ENCODE results near the gene RRBP1.

Gene RRBP1

GRCh38 chr20:17645546-17646208 lies 36.4 kb downstream of the RRBP1 start:
- DNase-seq: no peak

- DNase-seq: no peak
Measured at GRCh38 chr20:17645010-17645409, 37.0 kb downstream of the RRBP1 start.

DNA sequence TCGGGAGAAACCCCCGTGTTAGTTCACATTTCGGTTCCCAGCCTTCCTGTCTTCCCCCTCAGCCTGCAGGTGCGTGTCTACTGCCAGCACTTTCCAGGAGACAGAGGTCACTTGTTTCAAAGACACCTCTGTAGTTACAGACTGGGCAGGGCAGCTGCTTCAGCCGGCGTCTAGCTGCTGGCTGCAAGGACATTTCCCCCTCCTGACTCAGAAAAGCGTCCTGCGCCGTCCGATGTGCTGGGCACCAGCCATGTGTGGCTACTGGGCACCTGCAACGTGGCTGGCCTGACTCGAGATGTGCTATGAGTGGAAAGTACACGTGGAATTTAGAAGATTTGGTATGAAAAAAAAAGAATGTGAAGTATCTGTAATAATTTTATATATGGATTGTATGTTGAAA lies 37.6 kb downstream of the RRBP1 start:
- no peak for DNase-seq

DNA sequence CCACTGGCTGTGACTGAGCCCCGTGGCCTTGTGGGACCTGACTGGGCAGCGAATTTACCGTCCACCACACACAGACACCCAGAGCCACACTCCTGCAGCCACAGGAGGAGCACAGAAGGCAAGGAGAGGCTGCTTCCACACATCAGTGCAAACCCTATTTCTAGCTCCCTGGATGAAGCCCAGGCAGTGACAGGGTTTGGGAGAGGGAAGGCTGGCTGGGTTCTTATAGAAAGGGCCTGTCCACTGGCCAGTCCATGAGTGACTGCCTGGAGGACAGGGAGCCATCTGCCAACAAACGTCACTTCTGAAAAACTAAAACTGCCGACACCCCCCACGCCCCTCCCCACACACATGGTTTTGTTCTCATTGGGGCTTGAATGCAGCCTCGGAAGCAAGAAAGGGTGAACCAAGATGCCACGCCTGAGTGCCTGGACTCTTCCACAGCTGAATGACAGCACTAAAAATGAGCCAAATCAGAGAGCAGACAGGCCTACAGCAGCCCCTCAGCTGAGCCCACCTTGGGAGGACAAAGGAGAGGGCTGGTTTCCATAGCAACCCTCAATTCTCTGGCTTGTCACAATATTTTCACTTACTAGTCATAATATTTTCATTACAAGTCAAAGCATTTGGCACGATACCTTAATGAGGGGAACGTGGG lies 38.4 kb downstream of the RRBP1 start:
- no peak for DNase-seq

DNA sequence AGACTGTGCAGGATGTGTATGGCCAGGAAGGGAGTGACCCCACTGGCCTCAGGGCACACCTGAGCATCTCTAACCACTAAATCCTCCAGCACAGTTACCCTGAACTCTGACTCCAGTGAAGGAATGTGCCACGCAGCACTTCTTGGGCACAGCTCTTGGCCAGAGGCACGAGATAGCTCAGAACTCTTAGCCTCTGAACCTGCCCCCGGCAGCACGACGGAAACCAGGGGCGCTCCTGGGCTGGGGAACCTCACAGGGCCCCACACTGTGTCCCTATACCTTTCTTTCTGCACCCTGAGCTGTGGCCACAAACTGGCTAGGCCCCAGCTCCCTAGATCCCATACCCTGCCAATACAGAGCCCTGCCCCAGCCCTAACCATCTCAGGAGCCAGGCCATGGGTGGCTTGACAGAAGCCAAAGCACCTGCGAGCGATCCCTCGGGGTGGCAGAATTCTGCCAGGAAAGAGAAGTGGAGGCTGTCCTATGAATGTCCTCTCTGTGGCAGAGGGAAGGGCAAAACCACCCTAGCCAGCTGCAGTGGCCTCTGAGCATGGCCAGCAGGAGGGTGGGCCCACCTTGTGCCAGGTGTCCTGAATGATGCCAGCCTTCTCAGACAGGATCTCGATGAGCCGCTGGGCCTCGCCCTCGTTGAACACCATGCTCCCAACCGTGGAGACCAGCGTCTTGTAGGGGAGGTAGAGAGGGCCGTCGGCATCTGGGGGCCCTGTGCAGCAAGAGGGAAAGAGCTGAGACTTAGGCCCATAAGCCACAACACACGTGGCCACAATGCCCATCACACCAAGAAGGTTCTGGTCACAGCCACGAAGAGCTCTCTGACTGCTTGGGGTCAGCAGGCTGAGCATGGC lies 39.4 kb downstream of the RRBP1 start:
- DNase-seq: no peak

DNA sequence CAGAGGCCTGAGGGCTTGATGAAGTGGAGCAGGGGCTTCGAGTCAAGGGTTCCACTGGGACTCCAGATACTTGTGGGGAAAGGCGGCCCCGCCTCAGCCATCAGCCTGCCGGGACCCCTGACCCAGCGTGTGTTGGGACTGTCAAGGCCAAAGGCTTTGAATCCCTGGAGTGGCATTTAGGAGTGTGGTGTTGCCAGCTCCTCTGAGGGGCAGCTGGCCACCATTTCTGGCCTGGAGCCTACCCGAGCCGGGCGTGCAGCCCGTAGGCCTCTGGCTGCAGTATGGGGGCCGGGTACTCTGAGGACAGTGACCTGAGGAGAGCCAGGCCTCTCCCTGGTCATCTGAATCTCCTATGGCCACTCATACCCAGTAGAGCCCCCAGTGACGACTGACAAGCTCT lies 40.0 kb downstream of the RRBP1 start:
- no peak for DNase-seq

DNA sequence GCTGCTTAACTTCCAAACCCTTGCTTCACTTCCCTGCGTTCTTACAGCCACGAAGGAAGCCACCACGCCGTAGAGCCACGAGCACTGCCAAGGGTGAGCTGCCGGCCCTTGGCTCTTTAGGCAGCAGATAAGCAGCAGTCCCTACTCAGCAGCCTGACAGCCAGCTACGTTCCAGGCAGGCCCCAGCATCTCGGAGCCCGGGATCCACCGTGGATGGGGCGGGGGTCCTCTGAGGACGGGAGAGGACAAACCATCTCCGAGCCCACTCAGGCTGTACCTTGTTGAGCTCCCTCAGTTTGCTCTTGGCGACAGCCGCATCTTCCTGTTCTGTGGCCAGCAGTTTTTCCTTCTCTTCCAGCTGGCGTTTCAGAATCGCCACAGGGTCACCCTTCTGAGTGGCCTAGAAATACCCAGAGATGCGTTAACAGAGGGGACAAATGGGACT lies 40.5 kb downstream of the RRBP1 start:
- no peak for DNase-seq

- DNase-seq: no peak
Measured at GRCh38 chr20:17640875-17641378, 41.1 kb downstream of the RRBP1 start.

GRCh38 chr20:17640146-17640874 lies 41.7 kb downstream of the RRBP1 start:
- no peak for DNase-seq

- DNase-seq: no peak
Measured at GRCh38 chr20:17638835-17639407, 43.1 kb downstream of the RRBP1 start.

- DNase-seq: no peak
Measured at GRCh38 chr20:17637985-17638640, 43.9 kb downstream of the RRBP1 start.

- DNase-seq: no peak
Measured at GRCh38 chr20:17637413-17637780, 44.6 kb downstream of the RRBP1 start.

DNA sequence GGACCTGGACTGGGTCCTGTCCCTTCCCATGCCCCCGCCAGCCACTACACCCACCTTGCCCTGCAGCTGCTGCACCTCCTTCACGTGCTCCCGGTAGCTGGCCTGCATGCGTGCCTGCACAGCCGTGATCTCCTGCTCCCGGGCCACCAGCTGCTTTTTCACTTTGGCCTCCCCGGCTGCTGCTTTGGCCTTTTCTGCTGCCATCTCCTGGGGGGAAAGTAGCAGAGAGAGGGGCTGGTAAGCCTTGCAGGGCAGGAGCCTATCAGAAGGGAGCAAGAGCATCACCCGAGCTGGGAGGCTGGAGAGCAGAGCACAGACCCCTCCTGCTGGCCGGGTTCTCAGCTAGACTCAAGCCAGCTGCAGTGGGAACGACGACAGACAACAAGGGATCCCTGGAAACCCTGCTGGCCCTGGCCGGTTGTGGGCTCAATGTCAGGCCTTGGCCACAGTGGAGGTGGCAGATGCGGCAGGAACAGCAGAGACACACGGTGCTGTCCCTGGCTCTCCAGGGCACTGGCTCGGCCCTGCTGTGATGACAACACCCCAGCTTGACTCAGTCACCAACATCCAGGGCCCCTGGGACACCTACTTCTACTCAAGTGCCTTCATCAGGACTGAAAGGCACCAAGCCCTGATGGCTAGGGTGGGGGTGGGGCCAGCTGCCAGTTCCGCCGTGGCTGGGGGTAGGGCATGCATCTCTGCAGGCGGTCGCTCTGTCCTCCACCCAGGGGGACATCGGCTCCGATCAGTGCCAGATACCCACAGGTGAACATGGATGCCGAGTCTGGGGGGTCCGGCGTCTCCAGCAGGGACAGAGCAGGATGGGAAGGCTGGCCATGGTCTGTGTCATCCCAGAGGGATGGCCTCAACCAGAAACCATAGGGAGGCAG lies 45.3 kb downstream of the RRBP1 start:
- DNase-seq: no peak

DNA sequence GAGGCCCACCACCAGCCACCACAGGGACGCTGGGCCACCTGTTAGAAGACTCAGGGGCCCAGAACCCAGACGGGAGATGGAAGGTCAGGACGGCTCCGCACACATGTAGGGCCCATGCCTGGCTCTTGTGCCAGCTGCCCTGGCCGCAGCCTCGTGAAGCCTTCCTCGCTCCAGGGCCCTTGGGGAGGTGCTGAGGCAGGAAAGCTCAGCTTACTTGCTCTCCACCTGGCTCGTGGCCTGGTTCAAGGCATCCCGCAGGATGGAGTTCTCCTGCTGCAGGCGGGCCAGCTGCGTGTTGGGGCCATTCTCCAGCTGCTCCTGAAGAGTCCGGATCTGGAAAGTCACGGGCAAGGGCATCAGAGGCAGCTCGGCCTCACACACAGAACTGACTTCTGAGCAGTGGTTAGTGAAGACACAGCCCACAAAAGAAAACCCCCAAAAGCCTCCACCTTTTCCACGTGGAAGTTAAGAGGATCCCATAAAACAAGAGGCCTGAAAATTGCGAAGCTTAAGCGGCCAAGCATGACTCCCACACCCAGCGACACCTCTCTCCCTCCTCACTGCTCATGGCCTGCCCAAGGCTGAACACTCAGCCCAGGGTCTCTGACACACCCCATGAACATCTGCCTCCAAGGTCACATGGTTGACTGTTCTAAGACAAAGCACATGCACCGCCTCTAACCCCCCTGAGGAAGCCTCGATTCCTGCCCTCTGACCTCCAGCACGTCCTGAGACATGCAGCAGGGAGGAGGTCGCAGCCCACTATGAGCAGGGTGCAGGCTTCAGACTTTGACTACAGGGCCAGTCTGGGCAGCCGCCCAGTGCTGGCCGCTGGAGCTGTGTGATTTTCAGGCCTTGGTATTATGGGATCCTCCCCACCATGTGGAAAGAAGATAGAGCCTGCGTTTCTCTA lies 46.5 kb downstream of the RRBP1 start:
- DNase-seq: no peak

DNA sequence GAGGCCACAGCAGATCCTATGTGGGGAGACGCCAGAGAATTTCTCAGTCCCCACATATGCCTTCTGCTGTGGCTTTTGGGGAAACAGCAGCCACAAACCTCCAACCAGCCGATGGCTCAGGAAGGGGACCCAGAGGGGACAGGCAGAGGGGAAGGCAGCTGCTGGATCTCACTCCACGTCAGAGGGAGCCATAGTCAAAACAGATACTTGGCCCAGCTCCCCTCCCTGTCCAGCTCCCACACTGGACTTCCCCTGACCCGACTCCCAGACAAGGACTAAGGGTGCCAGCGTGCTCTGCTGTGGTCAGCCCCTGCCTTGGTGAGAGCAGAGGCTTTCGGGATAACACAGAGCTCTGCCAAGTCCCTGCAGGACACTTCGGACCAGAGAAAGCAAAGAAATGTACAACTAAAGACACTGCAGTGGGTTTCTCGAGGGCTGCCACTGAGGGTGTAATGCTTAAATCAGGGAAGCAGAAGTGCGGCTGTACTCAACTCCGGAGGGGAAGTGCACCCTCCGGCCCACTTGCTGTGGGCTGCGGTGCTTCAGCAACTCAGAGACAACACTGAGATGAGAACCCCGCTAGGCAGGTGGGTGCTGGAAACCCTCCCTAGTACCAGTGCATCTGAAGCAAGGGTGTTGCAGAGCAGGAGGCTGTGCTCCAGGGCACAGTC lies 47.2 kb downstream of the RRBP1 start:
- no peak for DNase-seq

- no peak for DNase-seq
Measured at GRCh38 chr20:17633850-17634500, 48.1 kb downstream of the RRBP1 start.

GRCh38 chr20:17633221-17633849 lies 48.7 kb downstream of the RRBP1 start:
- no peak for DNase-seq

All from DMS 273 treated with DMSO at 0.1 percent for 48 hours (cell line).